Measurements from ENCODE around the gene CTNNBL1. TPM values are rescaled to one million over a fixed set of nuclear protein-coding genes. Genes with fewer than 3 reads are reported as not detected.

CTNNBL1 gene
- total RNA-seq, 2 donors from 2014 or later, result 36.6 to 50.7 TPM

DNA sequence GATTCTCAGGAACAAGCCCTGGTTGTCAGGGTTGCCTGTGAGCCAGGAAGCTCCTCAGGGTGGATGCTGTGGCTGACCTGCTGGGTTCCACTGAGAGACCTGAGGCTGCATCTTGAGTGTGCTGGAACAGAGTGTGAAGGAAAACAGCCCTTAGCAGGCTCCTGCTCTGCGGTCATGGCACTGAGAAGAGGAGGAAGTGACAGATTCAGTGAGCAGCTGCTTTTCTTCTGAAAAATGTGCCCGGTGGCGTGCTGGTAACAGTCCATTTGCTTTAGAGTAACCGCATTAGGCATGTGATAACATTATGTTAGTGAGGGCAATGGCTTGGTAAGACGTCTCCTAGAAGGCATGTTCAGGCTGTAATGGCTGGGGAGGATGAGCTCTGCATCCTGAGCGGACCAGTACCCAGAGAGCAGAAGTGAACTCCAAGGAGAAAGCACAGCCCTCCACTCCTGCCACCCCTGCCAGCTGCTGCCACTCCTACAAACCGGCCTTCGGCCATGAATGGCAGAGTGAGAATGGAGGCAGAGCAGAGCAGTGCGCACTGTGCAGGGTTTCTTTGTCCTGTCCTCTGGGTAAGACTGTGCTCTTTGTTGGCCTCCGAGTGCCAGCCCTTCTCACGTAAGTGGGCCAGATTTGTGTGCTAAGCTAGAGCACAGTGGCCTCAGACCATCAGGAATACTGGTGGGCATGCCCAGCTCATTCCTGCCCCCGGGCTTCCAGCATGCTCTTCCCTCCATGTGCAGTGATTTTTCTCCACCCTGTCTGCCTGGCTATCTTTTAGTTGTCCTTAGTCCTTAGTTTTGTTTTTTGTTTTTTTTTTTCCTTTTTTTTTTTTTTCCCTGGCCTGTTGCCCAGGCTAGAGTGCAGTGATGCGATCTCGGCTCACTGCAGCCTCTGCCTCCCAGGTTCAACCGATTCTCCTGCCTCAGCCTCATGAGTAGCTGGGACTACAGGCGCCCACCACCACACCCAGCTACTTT, 111.0 kb downstream of the CTNNBL1 start:
- TF ChIP-seq, protein P1, sequence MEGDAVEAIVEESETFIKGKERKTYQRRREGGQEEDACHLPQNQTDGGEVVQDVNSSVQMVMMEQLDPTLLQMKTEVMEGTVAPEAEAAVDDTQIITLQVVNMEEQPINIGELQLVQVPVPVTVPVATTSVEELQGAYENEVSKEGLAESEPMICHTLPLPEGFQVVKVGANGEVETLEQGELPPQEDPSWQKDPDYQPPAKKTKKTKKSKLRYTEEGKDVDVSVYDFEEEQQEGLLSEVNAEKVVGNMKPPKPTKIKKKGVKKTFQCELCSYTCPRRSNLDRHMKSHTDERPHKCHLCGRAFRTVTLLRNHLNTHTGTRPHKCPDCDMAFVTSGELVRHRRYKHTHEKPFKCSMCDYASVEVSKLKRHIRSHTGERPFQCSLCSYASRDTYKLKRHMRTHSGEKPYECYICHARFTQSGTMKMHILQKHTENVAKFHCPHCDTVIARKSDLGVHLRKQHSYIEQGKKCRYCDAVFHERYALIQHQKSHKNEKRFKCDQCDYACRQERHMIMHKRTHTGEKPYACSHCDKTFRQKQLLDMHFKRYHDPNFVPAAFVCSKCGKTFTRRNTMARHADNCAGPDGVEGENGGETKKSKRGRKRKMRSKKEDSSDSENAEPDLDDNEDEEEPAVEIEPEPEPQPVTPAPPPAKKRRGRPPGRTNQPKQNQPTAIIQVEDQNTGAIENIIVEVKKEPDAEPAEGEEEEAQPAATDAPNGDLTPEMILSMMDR (IDR thresholded peaks at IDR 0.05), result no peak
- Histone ChIP-seq H3K36me3 (no peaks in the 10 kb centered on the region), H3K27me3 (no peaks in the 10 kb centered on the region), H3K9me3 (no peaks in the 10 kb centered on the region), H3K27ac (no peak overlapping the region), H3K4me3 (no peak overlapping the region), H3K9ac (ENCODE audit: low read depth in 2 of 2, low read length in 2 of 2) (no peak overlapping the region), H3K4me1 (no peaks in the 10 kb centered on the region)
- intact Hi-C loops (cut with DNase I), result no loop called here
- no peak for DNase-seq

DNA sequence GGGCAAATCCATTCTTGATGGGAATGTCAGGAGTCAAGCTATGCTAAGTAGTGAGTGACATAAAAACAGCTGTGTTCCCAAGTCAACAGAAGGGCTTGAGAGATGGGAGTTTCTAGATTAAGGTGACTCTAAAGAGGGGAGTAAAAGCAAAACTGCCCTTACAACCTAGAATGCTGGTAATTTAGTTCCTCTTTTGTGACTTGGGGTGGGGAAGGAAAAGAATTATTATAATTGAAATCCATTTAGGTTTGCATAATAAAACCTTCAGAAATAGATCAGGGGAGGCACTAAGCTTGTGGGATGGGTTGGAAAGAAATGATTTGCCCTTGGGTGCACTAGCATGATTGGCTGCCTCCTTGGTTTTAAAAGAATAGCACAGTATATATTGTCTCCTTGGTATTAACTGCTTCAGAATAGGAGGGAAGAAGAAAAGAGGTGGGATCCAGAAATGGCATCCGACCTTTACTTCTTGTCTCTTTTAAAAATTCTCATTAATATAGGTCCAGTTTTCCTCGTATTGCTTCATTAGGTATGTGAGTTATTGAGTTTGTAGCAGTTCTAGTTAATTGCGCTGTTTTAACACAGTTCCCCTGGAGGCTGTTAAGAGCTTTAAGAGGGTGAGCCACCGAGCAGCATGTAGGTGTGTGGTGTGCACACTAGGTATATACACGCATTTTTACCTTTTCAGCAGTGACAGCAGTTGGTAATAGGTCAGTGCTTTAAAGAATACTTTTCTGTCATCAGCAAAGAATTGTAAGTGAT, 113.8 kb downstream of the CTNNBL1 start:
- Histone ChIP-seq H3K9ac (ENCODE audit: low read depth in 2 of 2, low read length in 2 of 2) (no peak overlapping the region), H3K36me3 (no peaks in the 10 kb centered on the region), H3K9me3 (no peaks in the 10 kb centered on the region), H3K4me1 (no peaks in the 10 kb centered on the region), H3K27ac (no peak overlapping the region), H3K4me3 (no peak overlapping the region), H3K27me3 (no peaks in the 10 kb centered on the region)
- TF ChIP-seq, protein P1 (IDR thresholded peaks at IDR 0.05), result no peak
- DNase-seq, result no peak
- intact Hi-C loops (cut with DNase I), result no loop called here

DNA sequence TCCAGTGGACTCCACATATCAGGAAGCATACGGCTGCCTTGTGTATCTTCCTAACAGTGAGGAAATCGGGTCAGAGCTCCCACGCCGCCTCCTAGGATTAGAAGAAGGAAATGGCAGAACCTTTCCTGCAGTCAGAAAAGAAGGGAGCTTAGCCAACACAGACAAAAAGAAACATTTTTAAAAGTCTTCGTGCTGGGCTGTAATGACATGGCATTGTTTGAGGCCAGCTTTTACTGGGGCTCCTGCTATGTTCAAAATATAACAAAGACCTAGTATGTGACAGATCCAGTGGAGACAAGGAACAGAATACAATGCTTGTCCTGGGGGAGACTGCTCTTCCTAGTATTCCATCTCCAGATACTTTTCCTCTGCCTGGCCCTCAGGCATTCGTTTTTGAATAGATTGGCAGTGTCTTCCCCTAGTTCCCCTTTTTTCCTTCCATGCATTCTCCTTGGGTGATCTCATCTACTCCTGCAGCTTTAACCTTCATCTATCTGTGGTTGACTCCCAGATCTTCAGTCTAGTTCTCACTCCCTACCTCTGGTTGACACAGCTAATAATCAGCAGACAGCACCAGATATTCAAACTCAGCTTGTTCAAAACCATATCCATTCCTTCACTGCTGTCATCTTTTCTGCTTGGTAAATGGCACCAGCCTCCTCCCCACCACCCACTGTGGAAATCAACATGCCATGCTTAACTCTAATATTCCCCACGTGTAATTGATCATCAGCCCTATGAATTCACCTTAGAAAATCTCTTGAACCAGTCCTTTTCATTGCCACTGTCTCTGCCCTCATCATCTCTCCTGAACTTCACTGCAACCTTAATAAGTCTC, 114.6 kb downstream of the CTNNBL1 start:
- Histone ChIP-seq H3K4me3 (no peak overlapping the region), H3K27ac (no peak overlapping the region), H3K36me3 (no peaks in the 10 kb centered on the region), H3K9me3 (no peaks in the 10 kb centered on the region), H3K9ac (ENCODE audit: low read depth in 2 of 2, low read length in 2 of 2) (no peak overlapping the region), H3K27me3 (no peaks in the 10 kb centered on the region), H3K4me1 (no peaks in the 10 kb centered on the region)
- no peak for DNase-seq
- intact Hi-C loops (cut with DNase I), result no loop called here
- TF ChIP-seq, protein P1 (IDR thresholded peaks at IDR 0.05), result no peak

- H3K9ac ChIP-seq (ENCODE audit: low read depth in 2 of 2, low read length in 2 of 2), result no peak overlapping the region
- no peaks in the 10 kb centered on the region for H3K36me3 ChIP-seq
- TF ChIP-seq, protein P1 (IDR thresholded peaks at IDR 0.05), result no peak
- no peaks in the 10 kb centered on the region for H3K27me3 ChIP-seq
- no peak for DNase-seq
- no peaks in the 10 kb centered on the region for H3K4me1 ChIP-seq
- intact Hi-C loops (cut with DNase I), result no loop called here
- no peaks in the 10 kb centered on the region for H3K9me3 ChIP-seq
- H3K27ac ChIP-seq, result no peak overlapping the region
- no peak overlapping the region for H3K4me3 ChIP-seq
Observed at GRCh38 chr20:37810027-37810426, 116.2 kb downstream of the CTNNBL1 start.

- Histone ChIP-seq H3K36me3 (no peaks in the 10 kb centered on the region), H3K9ac (ENCODE audit: low read depth in 2 of 2, low read length in 2 of 2) (no peak overlapping the region), H3K4me3 (no peak overlapping the region), H3K9me3 (no peaks in the 10 kb centered on the region), H3K27me3 (no peaks in the 10 kb centered on the region), H3K4me1 (no peaks in the 10 kb centered on the region), H3K27ac (no peak overlapping the region)
- no peak for DNase-seq
- intact Hi-C loops (cut with DNase I), result no loop called here
- TF ChIP-seq, protein P1 (IDR thresholded peaks at IDR 0.05), result no peak
Observed at GRCh38 chr20:37816003-37816402, 122.2 kb downstream of the CTNNBL1 start.

Data from colonic mucosa (tissue), 4 donors.